GM21723 (cell line): Measurements from ENCODE around the gene SORCS3.
"Not testable (repeated sequence)": the region's sequence is repeated elsewhere in the genome, so short reads cannot be mapped to it uniquely, and the experiment has no call there.

ENCODE experiments used
- ATAC-seq: cut with Tn5 transposase; IDR thresholded peaks from one replicate; pipeline ENCODE4 v1.9.1; 2021; ENCODE audit warnings: mild to moderate bottlenecking, moderate library complexity; ENCODE audit not compliant: unreplicated experiment

SORCS3 gene

DNA sequence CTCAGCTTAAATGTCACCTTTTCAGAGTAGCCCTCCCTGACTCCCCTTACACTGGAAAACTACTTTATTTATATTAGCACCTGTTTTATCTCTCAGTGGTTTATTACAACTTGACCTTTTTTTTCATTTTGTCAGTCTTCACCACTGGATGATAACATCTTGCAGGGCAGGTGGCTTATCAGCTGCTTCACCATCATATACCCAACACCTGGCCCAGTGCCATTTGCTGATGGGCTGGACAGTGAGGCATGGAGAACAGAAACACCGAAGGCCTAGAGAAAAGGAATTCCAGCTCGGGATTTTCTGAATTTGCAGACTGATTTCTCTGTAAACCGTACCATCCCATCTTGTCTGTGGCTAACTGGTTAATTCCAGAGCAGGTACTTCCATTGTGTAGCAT, 48.5 kb downstream of the SORCS3 start:
- no peak for ATAC-seq

DNA sequence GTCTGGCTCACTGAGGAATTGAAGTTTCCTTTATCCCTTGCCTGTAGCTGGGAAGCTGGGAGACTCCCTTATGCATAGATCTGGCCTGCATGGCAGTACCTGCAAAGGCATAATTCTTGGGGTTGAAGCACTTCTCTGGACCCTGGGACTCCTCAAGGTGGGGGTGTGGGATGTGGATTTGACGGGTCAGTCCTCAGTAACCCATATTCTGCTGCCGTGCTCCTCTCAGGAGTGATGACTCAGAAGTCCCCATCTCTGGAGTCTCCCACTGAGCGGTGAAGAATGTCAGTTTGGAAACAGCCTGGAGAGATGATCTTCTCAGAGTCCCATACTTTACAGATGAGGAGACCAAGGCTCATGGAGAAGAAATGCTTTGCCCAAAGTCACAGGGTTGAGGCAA, 49.0 kb downstream of the SORCS3 start:
- no peak for ATAC-seq

GRCh38 chr10:104690959-104691358, 49.9 kb downstream of the SORCS3 start:
- no peak for ATAC-seq

- ATAC-seq, result no peak
Observed at GRCh38 chr10:104694074-104694473, 53.0 kb downstream of the SORCS3 start.

DNA sequence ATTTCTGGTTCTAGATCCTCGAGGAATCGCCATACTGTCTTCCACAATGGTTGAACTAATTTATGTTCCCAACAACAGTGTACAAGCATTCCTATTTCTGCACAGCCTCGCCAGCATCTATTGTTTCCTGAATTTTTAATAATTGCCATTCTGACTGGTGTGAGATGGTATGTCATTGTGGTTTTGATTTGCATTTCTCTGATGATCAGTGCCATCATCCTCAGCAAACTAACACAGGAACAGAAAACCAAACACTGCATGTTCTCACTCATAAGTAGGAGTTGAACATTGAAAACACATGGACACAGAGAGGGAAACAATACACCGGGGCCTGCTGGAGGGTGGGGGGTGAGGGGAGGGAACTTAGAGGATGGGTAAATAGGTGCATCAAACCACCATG, 62.2 kb downstream of the SORCS3 start:
- not testable (repeated sequence) for ATAC-seq

- ATAC-seq, result no peak
Observed at GRCh38 chr10:104706886-104707285, 65.8 kb downstream of the SORCS3 start.

DNA sequence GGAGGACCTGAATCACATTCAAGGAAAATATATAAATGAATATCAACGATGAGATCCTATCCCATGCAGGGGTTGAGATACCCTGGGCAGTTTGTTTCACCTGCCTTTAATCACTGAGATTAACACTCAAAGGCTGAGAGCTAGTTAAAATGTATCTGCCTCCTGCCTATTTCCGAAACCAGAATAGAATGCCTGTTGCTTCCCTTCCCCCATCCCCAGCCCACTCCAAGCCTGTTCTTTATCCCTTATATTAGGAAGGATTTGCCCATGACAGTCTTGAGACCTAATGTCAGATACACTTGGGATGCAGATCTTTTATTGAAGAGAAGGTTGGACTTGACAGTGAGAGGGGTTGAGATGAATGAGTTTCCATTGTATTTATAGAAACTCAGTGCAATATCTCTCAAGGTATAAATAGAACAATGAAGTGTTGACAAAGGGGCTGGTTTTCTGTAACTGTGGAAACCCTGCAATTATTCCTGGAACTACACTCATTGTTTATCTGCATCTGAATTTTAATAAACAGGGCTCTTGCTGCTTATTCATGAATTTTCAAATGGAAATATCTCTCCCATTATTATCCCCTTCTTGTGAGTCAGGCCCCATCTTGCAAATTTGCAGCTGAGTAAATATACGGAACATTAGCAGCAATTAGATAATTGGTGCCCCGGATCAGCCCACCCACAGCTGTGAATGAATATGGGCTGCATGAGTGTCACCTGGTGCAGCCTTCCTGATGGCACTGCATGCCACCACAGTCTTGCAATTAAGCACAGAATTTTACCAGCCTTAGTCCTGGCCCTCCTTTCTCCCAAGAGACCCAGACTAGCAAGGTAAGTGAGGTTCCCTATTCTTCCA, 66.7 kb downstream of the SORCS3 start:
- ATAC-seq, result no peak

DNA sequence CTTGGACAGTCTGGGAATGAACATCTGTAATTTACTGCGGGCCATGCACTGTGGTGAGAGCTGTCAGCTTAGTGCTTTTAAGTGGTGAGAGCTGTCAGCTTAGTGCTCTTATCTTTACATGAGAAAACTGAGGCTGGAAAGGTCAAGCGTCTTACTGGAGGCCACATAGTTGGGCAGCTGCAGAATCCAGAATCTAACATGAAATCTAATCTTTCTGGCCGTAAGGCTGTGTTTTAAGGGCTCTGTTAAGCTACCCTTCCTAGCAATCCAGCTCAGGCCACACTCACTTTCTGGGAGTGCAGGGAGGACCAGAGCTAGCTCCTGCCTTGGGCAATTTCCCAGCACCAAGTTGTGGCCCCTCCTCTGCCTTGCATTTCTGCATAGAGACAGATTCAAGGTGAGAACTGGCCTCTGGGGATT, 70.2 kb downstream of the SORCS3 start:
- no peak for ATAC-seq

DNA sequence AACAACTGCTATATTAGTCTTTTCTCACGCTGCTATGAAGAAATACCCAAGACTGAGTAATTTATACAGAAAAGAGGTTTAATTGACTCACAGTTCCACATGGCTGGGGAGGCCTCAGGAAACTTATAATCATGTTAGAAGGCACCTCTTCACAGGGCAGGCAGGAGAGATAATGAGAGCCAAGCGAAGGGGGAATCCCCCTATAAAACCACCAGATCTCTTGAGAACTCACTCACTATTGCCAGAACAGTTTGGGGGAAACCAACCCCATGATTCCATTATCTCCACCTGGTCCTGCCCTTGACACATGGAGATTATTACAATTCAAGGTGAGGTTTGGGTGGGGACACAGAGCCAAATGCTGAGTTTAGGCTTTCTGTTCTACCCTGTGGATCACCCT, 89.5 kb downstream of the SORCS3 start:
- not testable (repeated sequence) for ATAC-seq

- no peak for ATAC-seq
Observed at GRCh38 chr10:104731192-104731591, 90.1 kb downstream of the SORCS3 start.

- no peak for ATAC-seq
Observed at GRCh38 chr10:104732222-104732621, 91.1 kb downstream of the SORCS3 start.

GRCh38 chr10:104734433-104734832, 93.3 kb downstream of the SORCS3 start:
- ATAC-seq, result no peak

- ATAC-seq, result no peak
Observed at GRCh38 chr10:104735036-104735756, 94.1 kb downstream of the SORCS3 start.

DNA sequence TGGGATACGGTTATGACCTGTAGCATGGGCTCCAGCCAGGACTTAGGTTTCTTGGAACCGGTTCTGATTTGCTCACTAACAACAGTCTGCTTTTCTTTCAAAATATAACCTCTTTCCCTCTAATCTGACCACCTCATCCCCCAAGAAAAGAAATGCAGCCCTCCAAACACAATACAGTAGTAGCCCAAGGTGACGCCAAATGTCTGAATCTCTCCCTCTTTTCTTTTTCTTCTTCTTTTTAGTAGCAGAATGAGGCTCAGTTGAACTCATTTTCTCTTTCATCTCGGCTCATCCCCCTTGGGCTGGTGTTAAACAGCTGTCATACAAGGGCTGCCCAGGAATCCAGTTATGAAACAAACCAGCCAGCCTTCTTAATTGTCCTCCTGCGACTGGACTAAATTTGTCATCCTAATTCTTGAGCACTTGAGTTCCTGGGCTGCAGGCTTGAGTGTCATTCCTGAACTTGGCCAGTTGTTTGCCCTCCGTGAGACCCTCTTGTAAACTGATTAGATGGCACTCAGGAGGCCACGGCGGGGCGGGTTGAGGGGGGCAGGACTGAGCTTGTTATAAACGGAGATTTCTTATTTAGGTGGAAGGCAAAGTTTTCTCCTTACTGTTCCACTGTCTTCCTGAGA, 94.8 kb downstream of the SORCS3 start:
- ATAC-seq, result no peak

DNA sequence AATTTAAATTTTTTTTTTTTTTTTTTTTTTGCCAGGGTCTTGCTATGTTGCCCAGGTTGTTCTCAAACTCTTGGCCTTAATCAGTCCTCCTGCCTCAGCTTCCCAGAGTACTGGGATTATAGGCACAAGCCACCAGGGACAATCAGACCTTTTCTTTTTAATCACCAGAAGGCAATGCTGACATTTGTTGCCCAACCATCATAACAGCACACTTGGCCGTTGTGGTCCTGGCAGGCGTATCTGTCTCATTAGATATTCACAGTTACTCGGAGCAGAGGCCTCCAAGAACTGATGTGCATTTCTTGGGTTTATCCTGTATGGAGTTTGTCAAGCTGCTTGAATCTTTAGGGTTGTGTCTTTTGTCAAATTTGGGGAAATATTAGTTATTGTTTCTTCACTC, 100.0 kb downstream of the SORCS3 start:
- no peak for ATAC-seq

- no peak for ATAC-seq
Observed at GRCh38 chr10:104744052-104744451, 103.0 kb downstream of the SORCS3 start.

DNA sequence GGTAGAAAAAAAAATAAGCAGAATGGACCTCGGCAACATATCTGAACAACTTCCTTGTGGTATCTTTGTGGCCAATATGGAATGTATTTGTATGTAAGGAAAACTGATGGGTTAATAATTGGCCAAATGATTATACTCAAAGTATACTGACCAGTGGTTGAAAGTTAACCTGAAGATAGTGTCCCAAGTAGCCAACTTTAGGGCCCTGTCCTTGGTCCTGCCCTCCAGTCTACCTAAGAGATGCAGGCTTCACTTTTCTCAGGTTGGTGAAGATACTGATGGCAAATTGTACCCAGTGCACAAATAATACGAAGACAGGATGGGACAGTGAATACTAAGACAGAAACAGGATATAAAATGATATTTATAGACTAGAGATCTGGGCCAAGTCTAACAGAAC, 109.2 kb downstream of the SORCS3 start:
- ATAC-seq, result no peak

- ATAC-seq, result no peak
Observed at GRCh38 chr10:104762793-104763192, 121.7 kb downstream of the SORCS3 start.

DNA sequence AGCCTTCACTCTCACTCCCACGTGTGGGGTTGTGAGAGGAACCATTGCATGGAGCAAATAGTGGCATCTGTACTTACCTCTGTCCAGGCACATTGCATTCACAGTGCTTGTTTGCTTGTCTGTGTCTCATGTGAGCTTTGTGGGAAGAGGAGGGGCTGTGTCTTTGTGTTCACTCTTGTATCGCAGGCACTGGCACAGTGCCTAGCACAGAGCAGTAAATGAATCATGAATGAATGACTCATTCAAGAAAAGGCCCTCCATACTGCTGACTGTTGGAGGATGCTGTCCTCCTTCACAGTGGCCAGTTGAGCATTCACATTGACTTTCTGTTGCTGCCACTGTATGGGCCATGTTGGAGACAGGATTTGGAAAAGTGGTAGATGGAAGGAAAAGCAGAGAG, 125.3 kb downstream of the SORCS3 start:
- ATAC-seq, result no peak

- ATAC-seq, result no peak
Observed at GRCh38 chr10:104767282-104767681, 126.2 kb downstream of the SORCS3 start.

- ATAC-seq, result no peak
Observed at GRCh38 chr10:104767745-104768144, 126.7 kb downstream of the SORCS3 start.

GRCh38 chr10:104773105-104773504, 132.0 kb downstream of the SORCS3 start:
- no peak for ATAC-seq
